Measurements from ENCODE around the gene SMAD3.

The SMAD3 gene

DNA sequence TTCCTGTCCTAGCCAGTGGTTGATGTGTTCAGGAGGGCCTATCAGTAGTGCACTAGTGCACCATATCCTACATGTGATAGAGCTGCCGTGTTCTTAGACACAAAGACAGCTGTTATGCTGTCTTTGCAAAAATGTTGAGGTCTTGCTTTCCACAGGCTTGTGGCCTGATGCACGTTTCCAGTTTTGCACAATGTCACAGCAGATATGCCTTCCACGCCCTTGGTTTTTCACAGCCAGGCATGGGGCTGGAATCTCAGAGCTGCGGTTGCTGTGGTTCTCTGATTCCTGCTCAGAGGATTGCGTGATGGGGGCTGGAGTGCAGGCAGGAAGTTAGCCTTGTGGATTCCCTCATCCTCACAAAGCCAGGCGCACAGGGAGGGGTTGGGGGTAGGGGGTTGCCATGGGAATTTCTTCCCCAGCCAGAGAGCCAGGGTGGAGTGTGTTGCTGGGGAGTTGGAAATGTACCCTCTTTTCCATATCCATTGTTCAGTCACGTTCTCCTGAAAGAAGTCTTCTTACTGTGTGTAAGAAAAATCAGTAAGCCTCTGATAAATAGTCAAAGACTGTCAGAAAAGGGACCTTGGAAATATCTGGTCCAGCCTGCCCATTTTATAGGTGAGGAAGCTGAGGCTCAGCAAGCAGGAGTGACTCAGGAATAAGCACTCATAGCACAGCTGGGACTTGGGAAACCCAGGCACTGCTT, 79.4 kb downstream of the SMAD3 start:
- H3K27ac ChIP-seq (ENCODE audit: low read depth, low read length): no peak overlapping the region
- no peak overlapping the region for H3K9ac ChIP-seq (ENCODE audit: low read length)
- H3K9me3 ChIP-seq (ENCODE audit: control insufficient read depth, insufficient read depth, low read depth, low read length): no peaks in the 10 kb centered on the region

DNA sequence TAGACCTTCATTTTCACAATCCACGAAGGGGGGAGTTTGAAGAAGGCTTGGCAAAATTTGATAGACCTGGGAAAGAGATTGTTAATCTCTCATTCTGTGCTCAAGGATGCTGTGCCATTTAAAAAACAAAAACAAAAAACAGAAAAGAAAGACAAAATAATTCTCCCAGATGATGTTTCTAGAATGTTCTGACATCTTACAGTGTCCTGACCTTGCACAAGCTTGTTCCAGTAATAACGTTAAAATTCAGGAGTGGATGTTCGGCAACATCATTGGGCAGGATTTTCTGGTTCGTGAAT, 79.9 kb downstream of the SMAD3 start:
- no peaks in the 10 kb centered on the region for H3K9me3 ChIP-seq (ENCODE audit: control insufficient read depth, insufficient read depth, low read depth, low read length)
- H3K4me1 ChIP-seq (ENCODE audit: control insufficient read depth, insufficient read depth, low read length): peaks cover 84% of the 10 kb centered on the region
- no peak overlapping the region for H3K9ac ChIP-seq (ENCODE audit: low read length)
- H3K4me3 ChIP-seq (ENCODE audit: low read depth, low read length): no peak overlapping the region
- H3K27ac ChIP-seq (ENCODE audit: low read depth, low read length): no peak overlapping the region
- H3K27me3 ChIP-seq (ENCODE audit: control insufficient read depth, insufficient read depth, low read length): no peaks in the 10 kb centered on the region
- no peaks in the 10 kb centered on the region for H3K36me3 ChIP-seq (ENCODE audit: control insufficient read depth, insufficient read depth, low read length)

More for the DNA sequence above, 79.4 kb downstream of the SMAD3 start:
- no peaks in the 10 kb centered on the region for H3K27me3 ChIP-seq (ENCODE audit: control insufficient read depth, insufficient read depth, low read length)
- no peaks in the 10 kb centered on the region for H3K36me3 ChIP-seq (ENCODE audit: control insufficient read depth, insufficient read depth, low read length)
- peaks cover 81% of the 10 kb centered on the region for H3K4me1 ChIP-seq (ENCODE audit: control insufficient read depth, insufficient read depth, low read length)
- no peak overlapping the region for H3K4me3 ChIP-seq (ENCODE audit: low read depth, low read length)

DNA sequence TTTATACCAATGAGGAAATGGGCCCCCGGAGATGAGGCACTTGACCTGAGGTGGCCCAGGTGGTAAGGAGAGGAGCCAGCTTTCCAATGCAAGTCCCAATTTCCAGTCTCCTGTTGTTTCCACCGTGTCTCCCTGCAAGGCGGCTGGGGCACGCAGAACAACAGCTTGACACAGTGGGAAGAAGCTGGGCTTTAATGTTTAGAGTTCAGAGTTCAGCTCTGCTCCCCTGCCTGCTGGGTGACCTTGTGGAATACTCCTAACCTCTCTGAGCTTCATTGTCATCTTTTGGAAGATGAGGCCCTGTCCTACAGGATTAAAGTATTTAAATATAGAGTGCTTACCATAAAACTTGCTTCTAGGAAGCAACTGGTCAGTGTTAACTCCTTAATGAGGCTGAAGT, 80.3 kb downstream of the SMAD3 start:
- Histone ChIP-seq H3K36me3 (ENCODE audit: control insufficient read depth, insufficient read depth, low read length) (no peaks in the 10 kb centered on the region), H3K9me3 (ENCODE audit: control insufficient read depth, insufficient read depth, low read depth, low read length) (no peaks in the 10 kb centered on the region), H3K9ac (ENCODE audit: low read length) (no peak overlapping the region), H3K27me3 (ENCODE audit: control insufficient read depth, insufficient read depth, low read length) (no peaks in the 10 kb centered on the region), H3K27ac (ENCODE audit: low read depth, low read length) (no peak overlapping the region), H3K4me1 (ENCODE audit: control insufficient read depth, insufficient read depth, low read length) (peaks cover 84% of the 10 kb centered on the region), H3K4me3 (ENCODE audit: low read depth, low read length) (no peak overlapping the region)

DNA sequence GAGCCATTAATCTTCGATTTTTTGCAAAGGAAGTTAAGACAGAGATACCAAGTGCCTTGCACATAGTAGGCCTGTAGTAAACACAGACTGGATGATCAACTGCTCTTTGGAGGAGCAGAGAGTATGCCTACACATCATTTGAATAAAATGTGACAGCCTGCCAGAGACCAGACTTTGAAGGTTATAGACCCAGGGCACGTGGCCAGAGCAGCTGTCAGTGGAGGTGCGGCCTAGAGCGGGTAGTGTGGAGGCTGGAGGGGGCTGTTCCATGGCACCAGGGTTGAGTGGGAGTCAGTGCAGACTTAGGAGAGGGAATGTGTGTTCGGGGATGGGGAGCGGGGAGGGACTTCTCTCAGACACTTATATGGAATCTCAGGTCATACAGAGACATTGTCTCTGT, 80.8 kb downstream of the SMAD3 start:
- no peak overlapping the region for H3K4me3 ChIP-seq (ENCODE audit: low read depth, low read length)
- no peaks in the 10 kb centered on the region for H3K9me3 ChIP-seq (ENCODE audit: control insufficient read depth, insufficient read depth, low read depth, low read length)
- H3K9ac ChIP-seq (ENCODE audit: low read length): no peak overlapping the region
- H3K27ac ChIP-seq (ENCODE audit: low read depth, low read length): no peak overlapping the region
- H3K36me3 ChIP-seq (ENCODE audit: control insufficient read depth, insufficient read depth, low read length): no peaks in the 10 kb centered on the region
- H3K27me3 ChIP-seq (ENCODE audit: control insufficient read depth, insufficient read depth, low read length): no peaks in the 10 kb centered on the region
- H3K4me1 ChIP-seq (ENCODE audit: control insufficient read depth, insufficient read depth, low read length): peaks cover 84% of the 10 kb centered on the region

DNA sequence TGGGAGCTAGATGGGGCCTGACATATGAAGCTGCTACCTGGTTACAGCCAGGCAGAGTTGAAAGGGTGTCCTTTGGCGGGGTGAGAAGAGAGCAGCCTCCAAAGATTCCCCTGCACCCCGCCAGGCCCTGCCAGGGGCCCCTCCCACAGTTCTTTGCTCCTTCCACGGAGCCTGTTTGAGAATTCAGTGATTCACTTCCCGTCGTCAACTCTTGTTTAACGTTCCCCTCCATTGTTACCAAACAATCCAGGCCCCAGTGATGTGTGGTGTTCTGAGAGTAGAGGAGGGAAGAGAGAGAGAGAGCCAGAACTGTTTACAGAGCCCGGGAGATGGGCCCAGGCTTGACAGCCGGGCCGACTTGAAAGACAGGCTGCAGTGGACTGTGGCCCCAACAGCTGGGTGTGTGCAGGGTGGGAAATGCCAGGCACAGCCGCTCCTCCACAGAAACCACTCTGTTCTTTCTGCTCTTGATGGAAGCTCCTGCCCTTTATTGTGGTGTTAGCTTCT, 81.5 kb downstream of the SMAD3 start:
- no peak overlapping the region for H3K4me3 ChIP-seq (ENCODE audit: low read depth, low read length)
- no peak overlapping the region for H3K9ac ChIP-seq (ENCODE audit: low read length)
- no peaks in the 10 kb centered on the region for H3K36me3 ChIP-seq (ENCODE audit: control insufficient read depth, insufficient read depth, low read length)
- no peaks in the 10 kb centered on the region for H3K9me3 ChIP-seq (ENCODE audit: control insufficient read depth, insufficient read depth, low read depth, low read length)
- H3K27me3 ChIP-seq (ENCODE audit: control insufficient read depth, insufficient read depth, low read length): no peaks in the 10 kb centered on the region
- no peak overlapping the region for H3K27ac ChIP-seq (ENCODE audit: low read depth, low read length)
- H3K4me1 ChIP-seq (ENCODE audit: control insufficient read depth, insufficient read depth, low read length): peaks cover 79% of the 10 kb centered on the region

DNA sequence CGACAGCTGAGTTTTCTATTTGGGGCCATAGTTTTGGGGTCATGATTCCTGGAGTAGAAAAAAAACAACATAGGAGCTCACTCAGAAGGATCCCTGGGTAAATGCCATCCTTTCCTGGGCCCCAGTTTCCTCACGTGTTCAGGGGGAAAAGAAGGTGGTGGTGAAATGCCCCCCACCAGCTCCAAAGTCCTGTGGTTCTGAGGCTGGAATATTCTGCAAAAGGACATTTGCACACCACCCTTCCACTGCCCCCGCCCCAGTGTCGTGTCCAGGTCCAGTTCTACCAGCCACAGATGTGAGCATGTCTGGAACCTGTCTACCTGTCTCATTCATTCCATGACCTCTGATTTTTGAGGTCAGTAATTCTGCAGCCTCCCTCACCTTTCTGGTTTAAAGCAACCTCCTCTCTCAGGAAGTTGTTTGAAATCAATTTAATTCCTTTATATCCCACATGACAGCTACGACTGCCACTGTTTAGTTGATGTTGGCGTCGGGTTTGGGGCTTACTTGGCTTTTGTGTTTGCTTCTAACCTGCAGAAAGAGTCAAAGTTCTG, 82.1 kb downstream of the SMAD3 start:
- Histone ChIP-seq H3K36me3 (ENCODE audit: control insufficient read depth, insufficient read depth, low read length) (no peaks in the 10 kb centered on the region), H3K27me3 (ENCODE audit: control insufficient read depth, insufficient read depth, low read length) (no peaks in the 10 kb centered on the region), H3K4me1 (ENCODE audit: control insufficient read depth, insufficient read depth, low read length) (peaks cover 81% of the 10 kb centered on the region), H3K27ac (ENCODE audit: low read depth, low read length) (no peak overlapping the region), H3K9me3 (ENCODE audit: control insufficient read depth, insufficient read depth, low read depth, low read length) (no peaks in the 10 kb centered on the region), H3K4me3 (ENCODE audit: low read depth, low read length) (no peak overlapping the region), H3K9ac (ENCODE audit: low read length) (no peak overlapping the region)

DNA sequence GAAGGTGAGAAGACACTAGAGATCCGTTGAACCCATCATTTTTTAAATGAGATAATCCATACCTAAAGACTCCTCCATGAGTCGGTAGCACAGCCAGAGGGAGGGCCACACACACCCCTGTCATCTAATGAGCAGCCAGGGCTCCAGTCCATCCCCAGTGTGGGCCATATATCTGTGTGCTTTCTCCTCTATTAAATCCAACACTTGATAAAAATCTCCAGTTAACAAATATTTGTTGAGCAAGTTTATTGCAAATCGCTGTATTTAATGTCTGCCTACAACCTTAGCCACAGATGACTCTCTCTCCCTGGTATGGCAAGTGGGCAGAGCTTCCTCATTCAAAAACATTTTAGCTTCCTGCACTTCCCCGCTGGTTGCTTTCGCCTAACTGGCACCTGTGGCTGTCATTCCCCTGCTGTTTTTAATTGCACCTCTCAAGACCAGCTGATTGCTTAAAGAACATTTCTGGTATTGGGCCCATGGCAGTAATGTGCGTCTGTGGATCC, 82.8 kb downstream of the SMAD3 start:
- Histone ChIP-seq H3K27ac (ENCODE audit: low read depth, low read length) (no peak overlapping the region), H3K9ac (ENCODE audit: low read length) (no peak overlapping the region), H3K4me1 (ENCODE audit: control insufficient read depth, insufficient read depth, low read length) (peaks cover 81% of the 10 kb centered on the region), H3K36me3 (ENCODE audit: control insufficient read depth, insufficient read depth, low read length) (no peaks in the 10 kb centered on the region), H3K9me3 (ENCODE audit: control insufficient read depth, insufficient read depth, low read depth, low read length) (no peaks in the 10 kb centered on the region), H3K4me3 (ENCODE audit: low read depth, low read length) (no peak overlapping the region), H3K27me3 (ENCODE audit: control insufficient read depth, insufficient read depth, low read length) (no peaks in the 10 kb centered on the region)

DNA sequence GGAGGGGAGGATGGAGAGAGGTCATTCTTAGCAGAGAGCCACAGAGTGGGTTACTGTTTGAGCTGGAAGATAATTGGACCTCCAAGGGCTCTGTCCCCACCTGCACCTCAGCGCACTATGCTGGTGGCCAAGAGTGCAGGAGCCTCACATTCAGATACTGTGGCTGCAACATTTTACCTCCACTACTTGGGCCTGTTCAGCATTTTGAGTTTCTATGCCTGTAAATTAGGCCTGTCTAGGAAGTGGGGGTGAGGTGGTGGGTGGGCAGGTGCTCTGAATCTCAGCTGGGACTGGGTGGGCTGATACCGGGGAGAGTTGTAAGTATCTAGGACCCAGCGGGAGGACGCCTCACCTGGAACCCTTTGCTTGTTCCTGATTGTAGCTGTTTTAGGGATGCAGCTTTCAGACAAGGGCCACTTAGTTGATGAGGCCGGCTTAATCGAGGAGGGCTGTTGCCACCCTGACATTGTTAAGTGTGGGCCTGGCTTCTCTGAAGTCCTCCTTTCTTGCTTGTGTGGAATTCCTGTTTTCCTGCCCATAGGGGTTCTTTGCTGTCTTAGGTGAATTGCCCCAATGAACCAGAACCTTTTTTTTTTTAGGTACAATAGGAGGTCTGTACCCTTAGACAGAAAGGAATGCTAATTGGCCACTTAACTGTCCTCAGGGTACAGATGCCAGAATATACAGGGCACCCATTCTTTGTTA, 83.8 kb downstream of the SMAD3 start:
- H3K4me3 ChIP-seq (ENCODE audit: low read depth, low read length): peak overlapping the region; percentile 45; the same call in 1 of the 2 replicates
- H3K36me3 ChIP-seq (ENCODE audit: control insufficient read depth, insufficient read depth, low read length): no peaks in the 10 kb centered on the region
- no peaks in the 10 kb centered on the region for H3K9me3 ChIP-seq (ENCODE audit: control insufficient read depth, insufficient read depth, low read depth, low read length)
- peak overlapping the region; percentile 75; the same call in 1 of the 2 replicates for H3K27ac ChIP-seq (ENCODE audit: low read depth, low read length)
- H3K4me1 ChIP-seq (ENCODE audit: control insufficient read depth, insufficient read depth, low read length): peaks cover 82% of the 10 kb centered on the region
- peak overlapping the region; percentile 34 for H3K9ac ChIP-seq (ENCODE audit: low read length)
- no peaks in the 10 kb centered on the region for H3K27me3 ChIP-seq (ENCODE audit: control insufficient read depth, insufficient read depth, low read length)

DNA sequence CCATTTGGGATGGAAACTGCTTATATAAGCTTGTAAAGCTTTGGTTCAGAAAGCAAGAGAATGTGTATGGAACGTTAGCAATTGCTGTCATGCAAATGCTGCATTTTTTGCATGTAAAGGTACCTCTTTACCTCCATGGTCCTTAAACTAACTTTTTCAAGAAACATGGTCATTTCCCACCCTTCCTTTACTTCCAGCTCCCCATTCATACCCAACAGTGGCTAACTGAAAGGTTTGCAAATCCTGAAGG, 84.3 kb downstream of the SMAD3 start:
- no peaks in the 10 kb centered on the region for H3K27me3 ChIP-seq (ENCODE audit: control insufficient read depth, insufficient read depth, low read length)
- peak overlapping the region; percentile 34 for H3K9ac ChIP-seq (ENCODE audit: low read length)
- no peaks in the 10 kb centered on the region for H3K36me3 ChIP-seq (ENCODE audit: control insufficient read depth, insufficient read depth, low read length)
- peak overlapping the region; percentile 45; the same call in 1 of the 2 replicates for H3K4me3 ChIP-seq (ENCODE audit: low read depth, low read length)
- H3K27ac ChIP-seq (ENCODE audit: low read depth, low read length): peak overlapping the region; percentile 75
- H3K9me3 ChIP-seq (ENCODE audit: control insufficient read depth, insufficient read depth, low read depth, low read length): no peaks in the 10 kb centered on the region
- H3K4me1 ChIP-seq (ENCODE audit: control insufficient read depth, insufficient read depth, low read length): peaks cover 77% of the 10 kb centered on the region

DNA sequence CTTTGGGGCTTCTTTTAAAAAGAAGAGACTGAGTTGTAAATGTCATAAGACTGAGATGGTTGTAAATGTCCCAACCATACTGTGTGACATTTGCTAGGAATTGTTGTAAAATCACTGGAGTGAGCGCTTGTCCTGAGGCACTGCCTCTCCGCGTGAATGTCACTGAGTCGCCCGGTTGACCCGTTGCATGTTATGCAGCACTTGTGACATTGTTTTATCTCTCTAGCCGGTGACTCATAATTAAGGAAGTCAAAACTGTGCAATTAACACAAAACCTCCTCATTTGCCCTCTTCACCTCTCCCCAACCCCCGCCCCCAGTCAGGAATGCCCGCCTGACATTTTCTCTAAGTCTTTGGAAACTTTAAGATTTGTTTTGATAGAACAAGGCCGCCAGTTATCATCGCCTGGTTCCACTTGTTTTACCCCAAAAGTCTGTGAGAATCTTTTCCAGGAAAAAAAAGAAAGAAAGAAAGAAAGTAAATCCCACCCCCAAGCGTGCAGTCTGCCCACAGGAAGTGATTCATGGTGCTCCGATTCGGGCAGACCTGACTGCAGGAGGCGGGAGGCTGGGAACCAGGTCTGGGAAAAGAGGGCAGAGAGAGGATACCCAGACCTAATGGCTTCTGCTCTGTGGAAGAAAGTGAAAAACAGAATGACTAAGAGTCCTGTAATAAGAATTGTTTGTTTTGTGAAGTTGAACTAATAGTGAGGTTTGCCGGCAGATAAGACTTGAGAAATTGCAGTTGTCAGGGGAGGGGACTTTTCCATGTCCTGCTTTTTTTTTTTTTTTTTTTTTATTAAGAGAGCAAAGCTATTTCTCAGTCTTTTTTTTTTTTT, 84.8 kb downstream of the SMAD3 start:
- H3K4me3 ChIP-seq (ENCODE audit: low read depth, low read length): peak overlapping the region; percentile 45
- H3K4me1 ChIP-seq (ENCODE audit: control insufficient read depth, insufficient read depth, low read length): peaks cover 72% of the 10 kb centered on the region
- H3K9ac ChIP-seq (ENCODE audit: low read length): peak overlapping the region; percentile 37
- H3K27ac ChIP-seq (ENCODE audit: low read depth, low read length): peak overlapping the region; percentile 75
- H3K9me3 ChIP-seq (ENCODE audit: control insufficient read depth, insufficient read depth, low read depth, low read length): no peaks in the 10 kb centered on the region
- no peaks in the 10 kb centered on the region for H3K27me3 ChIP-seq (ENCODE audit: control insufficient read depth, insufficient read depth, low read length)
- no peaks in the 10 kb centered on the region for H3K36me3 ChIP-seq (ENCODE audit: control insufficient read depth, insufficient read depth, low read length)

Data from HUES6 (cell line).